ENCODE measurements around the gene DCDC2.

DNA sequence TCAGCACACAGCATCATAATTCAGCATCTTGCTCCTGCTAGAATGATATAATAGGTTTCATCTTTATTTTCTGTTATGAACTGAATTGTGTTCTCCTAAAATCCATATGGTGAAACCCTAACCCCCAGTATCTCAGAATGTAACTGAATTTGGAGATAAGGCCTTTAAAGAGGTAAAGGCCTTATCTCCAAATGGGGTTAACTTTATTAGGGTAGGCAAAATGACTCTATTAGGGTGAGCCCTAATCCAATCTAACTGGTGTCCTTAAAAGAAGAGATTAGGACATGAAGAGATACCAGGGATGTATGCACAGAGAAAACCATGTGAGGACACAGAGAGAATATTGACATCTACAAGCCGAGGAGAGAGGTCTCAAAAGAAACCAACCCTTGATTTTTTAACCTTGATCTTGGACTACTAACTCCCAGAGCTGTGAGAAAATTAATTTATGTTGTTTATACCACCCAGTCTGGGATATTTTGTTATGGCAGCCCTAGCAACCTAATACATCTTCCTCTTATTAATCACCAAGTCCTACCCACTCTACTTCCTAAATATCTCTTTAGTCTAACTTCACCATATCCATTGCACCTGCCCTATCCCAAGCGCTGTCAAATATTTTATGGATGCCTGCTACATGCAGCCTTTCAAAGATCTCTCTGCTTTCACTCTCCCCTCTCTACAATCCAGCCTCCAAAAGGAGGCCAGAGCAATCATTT, 36.4 kb upstream of the DCDC2 start:
- TF ChIP-seq POLR2A (IDR thresholded peaks at IDR 0.05): no peak
- TF ChIP-seq, protein P1, sequence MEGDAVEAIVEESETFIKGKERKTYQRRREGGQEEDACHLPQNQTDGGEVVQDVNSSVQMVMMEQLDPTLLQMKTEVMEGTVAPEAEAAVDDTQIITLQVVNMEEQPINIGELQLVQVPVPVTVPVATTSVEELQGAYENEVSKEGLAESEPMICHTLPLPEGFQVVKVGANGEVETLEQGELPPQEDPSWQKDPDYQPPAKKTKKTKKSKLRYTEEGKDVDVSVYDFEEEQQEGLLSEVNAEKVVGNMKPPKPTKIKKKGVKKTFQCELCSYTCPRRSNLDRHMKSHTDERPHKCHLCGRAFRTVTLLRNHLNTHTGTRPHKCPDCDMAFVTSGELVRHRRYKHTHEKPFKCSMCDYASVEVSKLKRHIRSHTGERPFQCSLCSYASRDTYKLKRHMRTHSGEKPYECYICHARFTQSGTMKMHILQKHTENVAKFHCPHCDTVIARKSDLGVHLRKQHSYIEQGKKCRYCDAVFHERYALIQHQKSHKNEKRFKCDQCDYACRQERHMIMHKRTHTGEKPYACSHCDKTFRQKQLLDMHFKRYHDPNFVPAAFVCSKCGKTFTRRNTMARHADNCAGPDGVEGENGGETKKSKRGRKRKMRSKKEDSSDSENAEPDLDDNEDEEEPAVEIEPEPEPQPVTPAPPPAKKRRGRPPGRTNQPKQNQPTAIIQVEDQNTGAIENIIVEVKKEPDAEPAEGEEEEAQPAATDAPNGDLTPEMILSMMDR (IDR thresholded peaks at IDR 0.05): no peak
- no peak for TF ChIP-seq EP300 (IDR thresholded peaks at IDR 0.05)

Measured in tibial nerve (tissue), 4 donors.